ENCODE data around the gene POLR1A. TPM values are rescaled to one million over a fixed set of nuclear protein-coding genes. Genes with fewer than 3 reads are reported as not detected.

Gene POLR1A
- total RNA-seq, 1 experiment from 2014 or later: 62.6 TPM

- DNase-seq (ENCODE audit: low read depth, low spot score) (no peak), ATAC-seq (no peak)
- no peak for TF ChIP-seq TCF7L2 (IDR thresholded peaks at IDR 0.05; ENCODE audit: low read depth, low read length)
- TF ChIP-seq CTCF (IDR thresholded peaks at IDR 0.05): no peak
- no peak for TF ChIP-seq REST (IDR thresholded peaks at IDR 0.05; ENCODE audit: insufficient read depth in 1 of 2, low read depth in 2 of 2, low read length in 1 of 2)
- intact Hi-C loops (cut with micrococcal nuclease; ENCODE audit: unreplicated experiment): no loop called here
- Histone ChIP-seq H3K4me1 (ENCODE audit: control insufficient read depth, insufficient read depth, low read length) (peaks cover 21% of the 10 kb centered on the region), H3K9me3 (ENCODE audit: control insufficient read depth, insufficient read depth, low read depth, low read length) (no peaks in the 10 kb centered on the region), H3K27me3 (ENCODE audit: control insufficient read depth, insufficient read depth, low read length) (no peaks in the 10 kb centered on the region), H3K27ac (ENCODE audit: low read length) (peak overlapping the region; percentile 99), H3K4me3 (ENCODE audit: low read depth in 2 of 2, low read length in 2 of 2) (peak overlapping the region; percentile 96 to 99), H3K36me3 (ENCODE audit: control insufficient read depth, insufficient read depth, low read length) (peaks cover 39% of the 10 kb centered on the region)
- POLR2A ChIA-PET: no interaction called here
- BruUV-seq (replicated peaks): TSS peak; percentile 79
- in situ Hi-C loops (cut with HindIII; ENCODE audit: low pct_unique_long_range_greater_than_20kb, low sequenced_read_pairs): no loop called here
- CTCF ChIA-PET: no interaction called here
Observed at GRCh38 chr2:86107031-86107430, 1.3 kb upstream of the POLR1A start.

GRCh38 chr2:86105969-86106945 is 571 bp upstream of the POLR1A start, which contains the start of gene PTCD3:
Gene PTCD3 (plus strand): TSS chr2:86106235. CDS start chr2:86106248, 13 bp downstream.
- peak within 1 kb of the TSS; percentile 99 for H3K27ac ChIP-seq (ENCODE audit: low read length)
- POLR2A ChIA-PET: interaction anchor here (0.8 kb wide), 1 partner anchor 14 kb away, joined by 4 read pairs; no protein-coding TSS in a partner anchor
- CTCF ChIA-PET: interaction anchor here (1.0 to 1.1 kb wide), 2 partner anchors 18 to 19 kb away, joined by 3 to 13 read pairs; no protein-coding TSS in a partner anchor
- H3K9me3 ChIP-seq (ENCODE audit: control insufficient read depth, insufficient read depth, low read depth, low read length): no peaks in the 10 kb centered on the region
- DNase-seq (ENCODE audit: low read depth, low spot score): peak; percentile 91
- ATAC-seq: peak; percentile 97
- no TSS peak for BruUV-seq (replicated peaks)
- intact Hi-C loops (cut with micrococcal nuclease; ENCODE audit: unreplicated experiment) (no loop called here), in situ Hi-C loops (cut with HindIII; ENCODE audit: low pct_unique_long_range_greater_than_20kb, low sequenced_read_pairs) (no loop called here)
- H3K27me3 ChIP-seq (ENCODE audit: control insufficient read depth, insufficient read depth, low read length): no peaks in the 10 kb centered on the region
- TF ChIP-seq SIN3A (IDR thresholded peaks at IDR 0.05; ENCODE audit: borderline replicate concordance, insufficient read depth, low read depth, low read length) (no peak), POLR2AphosphoS5 (IDR thresholded peaks at IDR 0.05; ENCODE audit: low read depth, low read length) (peak; percentile 91), TCF7L2 (IDR thresholded peaks at IDR 0.05; ENCODE audit: low read depth, low read length) (peak; percentile 69), REST (IDR thresholded peaks at IDR 0.05; ENCODE audit: insufficient read depth in 1 of 2, low read depth in 2 of 2, low read length in 1 of 2) (0 out of 4 replicates have a peak, but pooled peaks of 1 of the 2 experiments have one; percentile 53), CTCF (IDR thresholded peaks at IDR 0.05) (no peak)
- H3K4me3 ChIP-seq (ENCODE audit: low read depth in 2 of 2, low read length in 2 of 2): peak within 1 kb of the TSS; percentile 96 to 99
- H3K36me3 ChIP-seq (ENCODE audit: control insufficient read depth, insufficient read depth, low read length): peaks cover 39% of the 10 kb centered on the region
- H3K4me1 ChIP-seq (ENCODE audit: control insufficient read depth, insufficient read depth, low read length): peaks cover 21% of the 10 kb centered on the region

Data from Panc1 (cell line).